Mesodermal cell (in vitro differentiated cells): ENCODE results near the gene NAA16. TPM values are rescaled to one million over a fixed set of nuclear protein-coding genes. Genes with fewer than 3 reads are reported as not detected.
"Not testable (repeated sequence)": the region's sequence is repeated elsewhere in the genome, so short reads cannot be mapped to it uniquely, and the experiment has no call there.

Experiments used
- H3K27ac ChIP-seq: 2 replicates; pipeline ENCODE4 v1.7.0; 2013; ENCODE audit warnings: mild to moderate bottlenecking, low read depth, low read length, moderate library complexity; ENCODE audit not compliant: severe bottlenecking
- H3K36me3 ChIP-seq: 2 replicates; pipeline ENCODE4 v1.7.1; 2013; ENCODE audit warnings: mild to moderate bottlenecking, low read length, moderate library complexity; ENCODE audit not compliant: control insufficient read depth, insufficient read depth
- H3K4me1 ChIP-seq: one replicate; pipeline ENCODE4 v1.7.1; 2013; ENCODE audit warnings: mild to moderate bottlenecking, low read length; ENCODE audit not compliant: insufficient read depth, control insufficient read depth, poor library complexity, severe bottlenecking
- H3K4me3 ChIP-seq: 2 replicates; pipeline ENCODE4 v1.7.0; 2013; ENCODE audit warnings: low read length, control low read depth, mild to moderate bottlenecking; ENCODE audit not compliant: insufficient read depth, poor library complexity, severe bottlenecking; ENCODE audit errors: extremely low read depth
- H3K9me3 ChIP-seq: 2 replicates; pipeline ENCODE4 v1.7.1; 2013; ENCODE audit warnings: mild to moderate bottlenecking, low read length, moderate library complexity; ENCODE audit not compliant: control insufficient read depth
- WGBS, 2 experiments: methylation state at CpG; one replicate each; pipeline ENCODE4 v1.1.5; 2013; ENCODE audit warnings: missing lambda C conversion rate in 2 of 2; ENCODE audit not compliant: insufficient coverage in 2 of 2; 5-methylcytosine and 5-hydroxymethylcytosine counted together
- polyA plus RNA-seq, 2 experiments: library from polyadenylated mRNA; stranded (reverse); fragments of 50-300 nt; gene quantifications; one replicate each; pipeline ENCODE4 v1.2.3, GENCODE V29; 2013

The NAA16 gene
- polyA plus RNA-seq (2013, experiment 1 of 2) = 15.9 TPM
- 21.4 TPM for polyA plus RNA-seq (2013, experiment 2 of 2)

GRCh38 chr13:41310963-41311405 lies at the start of gene NAA16:
NAA16 (plus strand) TSS chr13:41311267; CDS start chr13:41311529, 262 bp downstream.
- 1 to 3% methylated on average over 24 to 30 of the region's 32 CpGs for WGBS, 2 experiments
- H3K36me3 ChIP-seq = no peaks in the 10 kb centered on the region
- H3K4me3 ChIP-seq = peak within 1 kb of the TSS; percentile 96

DNA sequence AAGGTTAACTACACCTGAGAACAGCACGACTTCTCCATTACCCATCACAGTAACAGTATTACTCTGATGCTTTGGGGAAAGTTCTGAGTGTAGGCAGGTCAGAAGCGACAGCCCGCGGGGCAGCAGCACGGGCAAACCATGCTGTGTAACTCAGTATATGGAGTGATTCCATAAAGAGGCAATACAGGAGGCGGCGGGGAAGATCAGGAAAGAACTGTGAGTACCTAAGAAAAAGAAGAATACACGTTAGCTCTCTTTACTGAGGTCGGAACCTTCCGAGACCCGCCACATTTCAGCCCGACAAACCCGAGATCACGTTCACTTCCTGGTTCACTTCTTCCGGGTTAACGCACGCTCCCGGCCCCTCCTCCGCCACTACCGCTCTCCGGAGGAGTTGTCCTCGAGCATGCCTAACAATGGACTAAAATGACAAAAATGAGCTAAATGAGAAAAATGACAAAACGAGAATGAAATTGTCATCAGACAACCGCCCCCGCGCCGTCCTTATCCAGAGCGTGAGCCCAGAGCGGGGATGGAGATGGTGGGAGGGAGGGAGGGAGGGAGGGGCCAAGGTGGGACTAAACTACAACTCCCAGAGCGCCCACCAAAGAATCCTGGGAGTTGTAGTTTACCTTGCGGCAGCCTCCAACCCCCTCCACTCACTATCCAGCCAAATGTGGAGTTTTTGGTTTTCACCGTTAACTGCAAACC lies 47.7 kb upstream of the NAA16 start, which contains the start of gene MTRF1:
MTRF1 (minus strand) TSS at position 316 of the 711 bp plus-strand sequence. CDS start 2,669 bp downstream, outside the sequence.
- Histone ChIP-seq H3K4me1 (no peaks in the 10 kb centered on the region), H3K27ac (no peak within 1 kb of the TSS), H3K9me3 (peaks cover 10% of the 10 kb centered on the region), H3K36me3 (peaks cover 22% of the 10 kb centered on the region), H3K4me3 (peak within 1 kb of the TSS; percentile 74)
- WGBS, 2 experiments = 0% methylated on average over 18 of the region's 32 CpGs

More at GRCh38 chr13:41310963-41311405, at the start of gene NAA16:
- Histone ChIP-seq H3K27ac (peak within 1 kb of the TSS; percentile 86), H3K4me1 (peaks cover 9% of the 10 kb centered on the region), H3K9me3 (no peaks in the 10 kb centered on the region)

GRCh38 chr13:41267106-41267505 lies 44.0 kb upstream of the NAA16 start:
- Histone ChIP-seq H3K4me3 (no peak overlapping the region), H3K27ac (no peak overlapping the region), H3K36me3 (no peaks in the 10 kb centered on the region), H3K4me1 (no peaks in the 10 kb centered on the region), H3K9me3 (peaks cover 27% of the 10 kb centered on the region)

GRCh38 chr13:41268764-41269163 lies 42.3 kb upstream of the NAA16 start:
- no peak overlapping the region for H3K27ac ChIP-seq
- no peaks in the 10 kb centered on the region for H3K36me3 ChIP-seq
- H3K4me1 ChIP-seq = no peaks in the 10 kb centered on the region
- peaks cover 30% of the 10 kb centered on the region for H3K9me3 ChIP-seq
- H3K4me3 ChIP-seq = no peak overlapping the region
- WGBS, 2 experiments = no CpG with 5 or more reads among the region's 1 CpG

- Histone ChIP-seq H3K9me3 (peaks cover 30% of the 10 kb centered on the region), H3K4me3 (no peak overlapping the region), H3K27ac (no peak overlapping the region), H3K36me3 (no peaks in the 10 kb centered on the region), H3K4me1 (no peaks in the 10 kb centered on the region)
- 79 to 91% methylated on average over 2 to 4 of the region's 6 CpGs for WGBS, 2 experiments
These were observed 39.4 kb upstream of the NAA16 start for GRCh38 chr13:41271456-41272285.

DNA sequence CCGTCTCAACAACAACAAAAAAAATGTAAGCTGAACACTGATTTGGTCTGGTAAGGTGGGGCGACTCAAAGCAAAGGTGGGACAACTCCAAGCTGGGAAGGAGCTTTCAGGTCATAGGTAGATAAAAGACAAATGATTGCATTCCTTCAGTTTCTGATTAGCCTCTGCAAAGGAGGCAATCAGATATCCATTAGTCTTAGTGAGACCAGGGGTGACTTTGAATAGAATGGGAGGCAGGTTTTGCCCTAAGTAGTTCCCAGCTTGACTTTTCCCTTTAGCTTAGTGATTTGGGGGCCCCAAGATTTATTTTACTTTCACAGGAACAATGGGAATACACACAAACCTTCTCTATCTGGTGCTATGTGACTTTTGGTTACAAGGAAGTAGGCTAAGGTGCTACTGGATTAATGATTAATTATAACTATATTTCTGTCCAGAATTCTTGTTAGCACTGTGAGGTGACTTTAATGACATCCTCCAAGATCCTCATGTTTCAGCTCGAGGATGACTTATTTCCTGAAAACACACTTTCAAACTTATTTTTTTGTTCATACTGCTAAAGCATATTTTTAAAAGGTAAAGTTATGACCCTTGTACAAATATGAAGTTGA lies 37.1 kb upstream of the NAA16 start:
- Histone ChIP-seq H3K4me3 (no peak overlapping the region), H3K9me3 (peaks cover 19% of the 10 kb centered on the region), H3K36me3 (no peaks in the 10 kb centered on the region), H3K27ac (no peak overlapping the region), H3K4me1 (no peaks in the 10 kb centered on the region)
- WGBS, 2 experiments = 100% methylated on average over 1 of the region's 3 CpGs

- Histone ChIP-seq H3K27ac (no peak overlapping the region), H3K4me3 (no peak overlapping the region), H3K4me1 (no peaks in the 10 kb centered on the region), H3K36me3 (no peaks in the 10 kb centered on the region), H3K9me3 (peaks cover 13% of the 10 kb centered on the region)
- WGBS, 2 experiments = 98 to 100% methylated on average over 5 to 7 of the region's 11 CpGs
These were observed 36.2 kb upstream of the NAA16 start for GRCh38 chr13:41274881-41275280.

GRCh38 chr13:41276824-41277223 lies 34.2 kb upstream of the NAA16 start:
- H3K4me1 ChIP-seq = no peaks in the 10 kb centered on the region
- no peak overlapping the region for H3K4me3 ChIP-seq
- H3K36me3 ChIP-seq = no peaks in the 10 kb centered on the region
- H3K27ac ChIP-seq = no peak overlapping the region
- peaks cover 6% of the 10 kb centered on the region for H3K9me3 ChIP-seq

GRCh38 chr13:41279156-41279555 lies 31.9 kb upstream of the NAA16 start:
- not testable (repeated sequence) for H3K9me3 ChIP-seq, H3K36me3 ChIP-seq, H3K4me3 ChIP-seq, H3K27ac ChIP-seq, H3K4me1 ChIP-seq
- WGBS, 2 experiments = 44 to 49% methylated on average over 2 of the region's 2 CpGs

- no peaks in the 10 kb centered on the region for H3K36me3 ChIP-seq
- H3K4me3 ChIP-seq = no peak overlapping the region
- H3K4me1 ChIP-seq = no peaks in the 10 kb centered on the region
- H3K9me3 ChIP-seq = no peaks in the 10 kb centered on the region
- H3K27ac ChIP-seq = no peak overlapping the region
- 94 to 97% methylated on average over 4 of the region's 5 CpGs for WGBS, 2 experiments
These were observed 28.9 kb upstream of the NAA16 start for GRCh38 chr13:41282129-41282571.
